ENCODE results near the gene PLEKHS1.
"Not testable (repeated sequence)": the region's sequence is repeated elsewhere in the genome, so short reads cannot be mapped to it uniquely, and the experiment has no call there.

The PLEKHS1 gene

GRCh38 chr10:113820507-113820906 lies 69.0 kb downstream of the PLEKHS1 start:
- no peak overlapping the region for H3K4me3 ChIP-seq (ENCODE audit: low read depth, low read length)
- TF ChIP-seq CTCF (IDR thresholded peaks at IDR 0.05; ENCODE audit: low read depth, low read length) = 0 out of 2 replicates have a peak, but pooled peaks have one; percentile 4

DNA sequence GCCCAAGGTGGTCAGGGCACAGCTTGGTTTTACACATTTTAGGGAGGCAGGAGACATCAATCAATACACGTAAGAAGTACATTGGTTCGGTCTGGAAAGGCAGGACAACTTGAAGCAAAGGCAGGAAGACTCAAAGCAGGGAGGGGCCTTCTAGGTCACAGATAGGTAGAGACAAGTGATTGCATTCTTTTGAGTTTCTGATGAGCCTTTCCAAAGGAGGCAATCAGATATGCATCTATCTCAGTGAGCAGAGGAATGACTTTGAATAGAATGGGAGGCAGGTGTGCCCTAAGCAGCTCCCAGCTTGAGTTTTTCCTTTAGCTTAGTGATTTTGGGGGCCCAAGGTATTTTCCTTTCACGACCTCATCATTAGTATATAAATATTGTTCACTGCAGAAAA lies 69.8 kb downstream of the PLEKHS1 start:
- not testable (repeated sequence) for H3K4me3 ChIP-seq (ENCODE audit: low read depth, low read length)

DNA sequence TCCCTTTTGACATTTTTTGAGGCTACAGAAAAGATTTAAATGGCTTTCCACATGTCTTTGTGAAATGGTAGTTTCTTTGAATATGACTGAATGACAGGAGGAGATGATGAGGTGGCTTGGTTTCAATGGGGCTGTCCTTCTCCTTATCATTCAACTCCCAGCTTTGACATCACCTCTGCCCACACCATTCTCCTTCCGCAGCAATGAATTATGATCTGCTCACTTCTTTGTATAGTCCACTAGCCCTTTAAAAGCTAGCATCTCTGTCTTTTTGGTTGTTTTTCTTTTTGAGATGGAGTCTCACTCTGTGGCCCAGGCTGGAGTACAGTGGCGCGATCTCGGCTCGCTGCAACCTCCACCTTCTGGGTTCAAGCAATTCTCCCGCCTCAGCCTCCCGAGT lies 70.7 kb downstream of the PLEKHS1 start:
- no peak overlapping the region for H3K4me3 ChIP-seq (ENCODE audit: low read depth, low read length)
- TF ChIP-seq CTCF (IDR thresholded peaks at IDR 0.05; ENCODE audit: low read depth, low read length) = no peak

- no peak for TF ChIP-seq CTCF (IDR thresholded peaks at IDR 0.05; ENCODE audit: low read depth, low read length)
- H3K4me3 ChIP-seq (ENCODE audit: low read depth, low read length) = no peak overlapping the region
Observed at GRCh38 chr10:113823389-113823788, 71.9 kb downstream of the PLEKHS1 start.

DNA sequence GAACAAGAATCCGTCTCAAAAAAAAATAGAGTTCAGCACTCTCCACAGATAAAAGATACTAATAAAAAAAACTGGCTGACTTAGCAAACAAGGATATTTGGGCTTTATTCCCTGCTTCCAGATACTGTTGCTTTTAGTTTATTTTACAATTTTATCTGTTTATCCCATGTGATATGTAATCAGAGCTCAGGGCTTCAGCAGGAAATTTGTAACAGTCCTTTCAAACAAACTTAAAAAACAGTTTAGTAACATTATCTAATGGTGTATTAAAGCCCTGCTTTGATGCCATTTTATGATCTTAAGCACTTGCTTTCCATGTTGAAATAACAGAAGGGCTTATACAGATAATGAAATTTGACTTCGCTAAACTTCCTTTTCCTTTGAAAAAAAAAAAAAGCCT lies 74.3 kb downstream of the PLEKHS1 start:
- no peak for TF ChIP-seq CTCF (IDR thresholded peaks at IDR 0.05; ENCODE audit: low read depth, low read length)
- no peak overlapping the region for H3K4me3 ChIP-seq (ENCODE audit: low read depth, low read length)

- H3K4me3 ChIP-seq (ENCODE audit: low read depth, low read length) = not testable (repeated sequence)
Observed at GRCh38 chr10:113828567-113828966, 77.1 kb downstream of the PLEKHS1 start.

Data from WI38 (cell line).